Measurements from ENCODE around the gene SCGB3A2. TPM values are rescaled to one million over a fixed set of nuclear protein-coding genes. Genes with fewer than 3 reads are reported as not detected.

The SCGB3A2 gene
- total RNA-seq, 1 experiment from 2014 or later: 0.51 TPM

DNA sequence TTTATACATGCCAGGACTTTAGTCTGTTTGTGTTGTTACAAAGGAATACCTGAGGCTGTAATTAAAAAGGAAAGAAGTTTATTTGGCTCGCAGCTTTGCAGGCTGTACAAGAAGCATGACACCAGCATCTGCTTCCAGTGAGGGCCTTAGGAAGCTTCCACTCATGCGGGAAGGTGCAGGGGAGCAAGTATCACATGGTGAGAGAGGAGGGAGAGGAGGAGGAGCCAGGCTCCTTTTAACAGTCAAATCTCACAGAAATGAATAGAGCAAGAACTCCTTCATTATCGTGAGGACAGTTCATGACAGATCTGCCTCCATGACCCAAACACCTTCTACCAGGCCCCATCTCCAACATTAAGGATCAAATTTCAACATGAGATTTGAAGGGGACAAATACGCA, 46.5 kb downstream of the SCGB3A2 start:
- Histone ChIP-seq H3K4me2 (ENCODE audit: low read length) (no peak overlapping the region), H3F3A (ENCODE audit: low read length, unreplicated experiment) (no peaks in the 10 kb centered on the region), H3K36me3 (ENCODE audit: low read depth, low read length) (no peaks in the 10 kb centered on the region), H4K20me1 (ENCODE audit: low read length) (no peaks in the 10 kb centered on the region), H3K4me1 (ENCODE audit: insufficient read depth, low read length) (peaks cover 9% of the 10 kb centered on the region), H3K9me2 (replicated peaks; ENCODE audit: low read length) (no peaks in the 10 kb centered on the region), H3K4me3 (ENCODE audit: low read length) (no peak overlapping the region), H3K27me3 (ENCODE audit: low read length) (no peaks in the 10 kb centered on the region), H3K27ac (ENCODE audit: low read length) (no peak overlapping the region), H2AFZ (ENCODE audit: low read length) (peak overlapping the region; percentile 35), H3K79me2 (ENCODE audit: low read length) (no peaks in the 10 kb centered on the region), H3K9ac (ENCODE audit: low read length) (no peak overlapping the region), H3K9me3 (ENCODE audit: low read length) (no peaks in the 10 kb centered on the region)
- POLR2A ChIA-PET (ENCODE audit: unreplicated experiment): no interaction called here
- TF ChIP-seq CTCF (conservative IDR thresholded peaks at IDR 0.05; ENCODE audit: low read depth, low read length): no peak
- TF ChIP-seq EZH2phosphoT487 (IDR thresholded peaks at IDR 0.05; ENCODE audit: borderline replicate concordance, low read length): no peak
- TF ChIP-seq EZH2 (IDR thresholded peaks at IDR 0.05; ENCODE audit: low read length, unreplicated experiment): no peak
- intact Hi-C loops (cut with micrococcal nuclease): no loop called here
- no TSS peak for BruUV-seq (replicated peaks)
- ATAC-seq (no peak), DNase-seq (no peak)
- CTCF ChIA-PET: no interaction called here

GRCh38 chr5:147927901-147928300, 49.4 kb downstream of the SCGB3A2 start:
- H3K4me1 ChIP-seq (ENCODE audit: insufficient read depth, low read length): no peaks in the 10 kb centered on the region
- no peak overlapping the region for H3K27ac ChIP-seq (ENCODE audit: low read length)
- H3K9me3 ChIP-seq (ENCODE audit: low read length): no peaks in the 10 kb centered on the region
- no peak overlapping the region for H3K4me3 ChIP-seq (ENCODE audit: low read length)
- H3K79me2 ChIP-seq (ENCODE audit: low read length): no peaks in the 10 kb centered on the region
- no peaks in the 10 kb centered on the region for H4K20me1 ChIP-seq (ENCODE audit: low read length)
- no TSS peak for BruUV-seq (replicated peaks)
- H2AFZ ChIP-seq (ENCODE audit: low read length): no peak overlapping the region
- intact Hi-C loops (cut with micrococcal nuclease): no loop called here
- no peaks in the 10 kb centered on the region for H3K27me3 ChIP-seq (ENCODE audit: low read length)
- POLR2A ChIA-PET (ENCODE audit: unreplicated experiment): interaction anchor here (0.7 kb wide), 1 partner anchor 59 kb away, joined by 4 read pairs; no protein-coding TSS in a partner anchor
- DNase-seq (no peak), ATAC-seq (no peak)
- TF ChIP-seq EZH2 (IDR thresholded peaks at IDR 0.05; ENCODE audit: low read length, unreplicated experiment) (no peak), EZH2phosphoT487 (IDR thresholded peaks at IDR 0.05; ENCODE audit: borderline replicate concordance, low read length) (no peak), CTCF (conservative IDR thresholded peaks at IDR 0.05; ENCODE audit: low read depth, low read length) (no peak)
- H3K4me2 ChIP-seq (ENCODE audit: low read length): no peak overlapping the region
- H3K36me3 ChIP-seq (ENCODE audit: low read depth, low read length): no peaks in the 10 kb centered on the region
- H3F3A ChIP-seq (ENCODE audit: low read length, unreplicated experiment): no peaks in the 10 kb centered on the region
- CTCF ChIA-PET: no interaction called here
- no peak overlapping the region for H3K9ac ChIP-seq (ENCODE audit: low read length)
- no peaks in the 10 kb centered on the region for H3K9me2 ChIP-seq (replicated peaks; ENCODE audit: low read length)

GRCh38 chr5:147930769-147931168, 52.3 kb downstream of the SCGB3A2 start:
- intact Hi-C loops (cut with micrococcal nuclease): no loop called here
- H4K20me1 ChIP-seq (ENCODE audit: low read length): no peaks in the 10 kb centered on the region
- no TSS peak for BruUV-seq (replicated peaks)
- ChIA-PET POLR2A (ENCODE audit: unreplicated experiment) (interaction anchor here (0.6 kb wide), 1 partner anchor 444 kb away, joined by 3 read pairs; no protein-coding TSS in a partner anchor), CTCF (no interaction called here)
- H3K4me1 ChIP-seq (ENCODE audit: insufficient read depth, low read length): peaks cover 13% of the 10 kb centered on the region
- no peak overlapping the region for H2AFZ ChIP-seq (ENCODE audit: low read length)
- H3K27me3 ChIP-seq (ENCODE audit: low read length): no peaks in the 10 kb centered on the region
- no peak overlapping the region for H3K27ac ChIP-seq (ENCODE audit: low read length)
- H3K9ac ChIP-seq (ENCODE audit: low read length): no peak overlapping the region
- H3K9me3 ChIP-seq (ENCODE audit: low read length): no peaks in the 10 kb centered on the region
- H3K36me3 ChIP-seq (ENCODE audit: low read depth, low read length): no peaks in the 10 kb centered on the region
- TF ChIP-seq CTCF (conservative IDR thresholded peaks at IDR 0.05; ENCODE audit: low read depth, low read length) (no peak), EZH2 (IDR thresholded peaks at IDR 0.05; ENCODE audit: low read length, unreplicated experiment) (no peak), EZH2phosphoT487 (IDR thresholded peaks at IDR 0.05; ENCODE audit: borderline replicate concordance, low read length) (no peak)
- no peaks in the 10 kb centered on the region for H3K9me2 ChIP-seq (replicated peaks; ENCODE audit: low read length)
- DNase-seq: no peak
- H3K4me2 ChIP-seq (ENCODE audit: low read length): no peak overlapping the region
- no peaks in the 10 kb centered on the region for H3F3A ChIP-seq (ENCODE audit: low read length, unreplicated experiment)
- H3K79me2 ChIP-seq (ENCODE audit: low read length): no peaks in the 10 kb centered on the region
- no peak overlapping the region for H3K4me3 ChIP-seq (ENCODE audit: low read length)
- no peak for ATAC-seq

Other genes starting within 250 kb of the SCGB3A2 start
- 0.15 TPM in 1 of 2 replicates, not detected in the other for gene JAKMIP2, start 96.0 kb upstream of the SCGB3A2 start, total RNA-seq (2014; rRNA removed)
- gene SPINK1, start 47.0 kb upstream of the SCGB3A2 start, total RNA-seq (2014; rRNA removed): not detected in 2 replicates
- gene C5orf46, start 27.8 kb downstream of the SCGB3A2 start, total RNA-seq (2014; rRNA removed): 59.9 and 78.7 TPM in 2 replicates
- not detected in 2 replicates for gene SPINK5, start 185.3 kb downstream of the SCGB3A2 start, total RNA-seq (2014; rRNA removed)

Data from PC-3 (cell line).